Stimulated activated CD4-positive, alpha-beta T cell treated with anti-CD3 and anti-CD28 coated beads, TNF-alpha, amount 100 ng/mL, for 24 hours (primary cell): ENCODE measurements around the gene LPXN.
"Not testable (repeated sequence)": the region's sequence is repeated elsewhere in the genome, so short reads cannot be mapped to it uniquely, and the experiment has no call there.

Experiments
- DNase-seq, 3 experiments: peaks; one replicate each; pipeline ENCODE4 v3.0.0-alpha.2; 2020; ENCODE audit warnings: low read depth in 3 of 3

The LPXN gene

DNA sequence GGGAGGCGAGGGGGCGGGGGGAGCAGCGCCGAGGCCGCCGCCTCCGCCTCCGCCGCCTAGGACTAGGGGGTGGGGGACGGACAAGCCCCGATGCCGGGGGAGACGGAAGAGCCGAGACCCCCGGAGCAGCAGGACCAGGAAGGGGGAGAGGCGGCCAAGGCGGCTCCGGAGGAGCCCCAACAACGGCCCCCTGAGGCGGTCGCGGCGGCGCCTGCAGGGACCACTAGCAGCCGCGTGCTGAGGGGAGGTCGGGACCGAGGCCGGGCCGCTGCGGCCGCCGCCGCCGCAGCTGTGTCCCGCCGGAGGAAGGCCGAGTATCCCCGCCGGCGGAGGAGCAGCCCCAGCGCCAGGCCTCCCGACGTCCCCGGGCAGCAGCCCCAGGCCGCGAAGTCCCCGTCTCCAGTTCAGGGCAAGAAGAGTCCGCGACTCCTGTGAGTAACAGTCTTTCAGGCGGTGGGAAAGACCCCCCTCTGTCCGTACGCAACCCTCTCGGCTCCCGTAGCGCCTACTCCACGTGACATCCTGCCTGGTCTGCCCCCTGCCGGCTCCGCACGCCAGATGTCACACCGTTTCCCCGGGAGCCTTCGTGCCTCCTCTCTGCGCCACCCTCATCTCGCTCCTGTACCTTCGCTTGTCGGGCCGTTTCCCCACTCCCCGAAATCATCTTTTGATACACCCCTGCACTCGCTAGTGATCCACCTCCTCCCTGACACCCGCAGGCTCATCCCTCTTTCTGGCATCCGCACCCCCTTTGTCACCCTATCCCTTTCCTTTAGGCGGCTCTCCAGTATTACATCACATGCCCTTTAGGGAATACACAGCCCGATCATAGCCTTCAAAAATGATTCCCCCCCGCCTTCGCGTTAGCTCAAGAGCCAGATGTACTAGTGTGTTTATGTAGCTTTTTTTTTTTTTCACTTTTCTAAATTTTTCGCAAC lies 3.8 kb upstream of the LPXN start:
- DNase-seq: peak; percentile 86 to 88 (median 87)

DNA sequence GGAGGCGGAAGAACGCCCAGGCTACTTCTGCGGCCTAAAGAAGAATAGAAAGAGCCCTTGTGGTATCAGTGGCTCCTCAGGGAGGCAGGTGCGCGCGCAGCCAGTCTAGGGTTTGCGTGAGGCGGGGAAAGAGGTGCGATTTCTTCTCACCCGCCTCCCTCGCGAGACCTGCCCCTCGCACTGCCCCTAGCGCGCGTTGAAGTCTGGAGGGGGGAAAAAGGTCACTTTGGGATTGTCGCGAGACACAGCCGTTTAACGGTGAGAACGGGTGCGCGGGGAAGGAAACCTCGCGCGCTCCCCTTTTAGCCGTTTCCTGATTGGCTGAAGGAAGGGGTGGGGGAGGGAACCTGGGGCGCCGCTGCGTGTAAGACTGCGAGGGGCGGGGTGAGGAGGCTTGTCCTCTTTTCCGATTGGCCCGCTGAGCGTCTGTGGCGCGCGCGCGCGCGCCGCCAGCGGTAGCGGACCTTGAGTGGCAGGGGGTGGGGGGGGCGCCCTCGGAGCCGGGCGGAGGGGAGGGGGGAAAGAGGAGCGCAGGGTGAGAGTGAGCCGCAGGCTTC lies 3.1 kb upstream of the LPXN start, which contains the start of gene ZFP91:
Gene ZFP91, plus strand, starts transcription at position 429 of the 557 bp plus-strand sequence. CDS start 219 bp downstream, outside the sequence.
- peak; percentile 92 to 95 (median 93) for DNase-seq

DNA sequence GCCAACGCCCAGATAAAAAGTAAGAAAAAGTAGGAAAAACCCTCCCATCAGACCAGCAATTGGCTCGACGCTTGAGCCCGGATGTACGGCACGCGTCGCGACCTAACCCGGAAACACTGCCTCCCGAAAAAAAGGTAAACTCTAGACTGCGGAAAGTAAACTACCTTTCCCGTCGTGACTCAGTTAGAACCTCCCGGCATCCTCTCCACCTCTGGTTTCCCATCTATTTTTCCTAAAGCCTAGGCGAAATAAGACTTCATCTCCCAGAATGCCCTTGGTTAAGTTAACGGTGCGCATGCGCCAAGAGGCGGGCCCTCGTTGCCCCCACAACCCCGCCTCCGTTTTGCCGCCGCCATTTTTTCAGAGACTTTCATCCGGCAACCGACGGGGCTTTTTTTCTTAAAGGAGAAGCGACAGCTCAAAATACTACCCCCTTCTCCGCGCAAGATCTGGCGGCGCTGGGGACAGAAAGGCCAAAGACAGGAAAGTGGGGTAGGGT lies 2.5 kb upstream of the LPXN start:
- peak; percentile 84 to 88 (median 86) for DNase-seq

DNA sequence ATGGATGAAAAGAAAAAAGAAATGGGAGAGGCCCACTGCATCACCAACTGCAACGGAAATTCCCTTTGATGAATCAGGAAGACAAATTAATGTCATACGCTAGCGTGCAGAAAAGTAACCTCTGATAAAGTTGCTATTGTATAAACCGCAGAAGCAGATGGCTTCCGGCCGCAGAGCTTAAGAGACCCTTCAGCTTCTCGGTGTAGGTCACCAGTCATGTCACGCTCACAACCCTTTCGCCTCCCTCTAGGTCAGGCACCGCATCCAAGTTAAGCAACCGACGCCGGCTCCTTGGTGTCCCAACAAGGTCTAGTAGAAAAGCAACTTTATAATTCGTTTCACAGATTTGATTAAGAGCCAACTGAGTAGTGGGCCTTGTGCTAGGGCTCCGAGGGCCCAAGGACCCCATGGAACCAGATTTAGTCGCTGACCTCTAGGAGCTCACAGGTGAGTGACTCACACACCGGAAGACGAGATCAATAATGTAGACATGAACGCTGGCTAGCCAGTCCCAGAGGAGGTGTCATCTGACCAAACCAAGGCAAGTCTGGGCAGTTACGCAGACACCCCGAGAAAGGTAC lies 2.0 kb upstream of the LPXN start:
- DNase-seq: peak; percentile 46 to 73 (median 67)

DNA sequence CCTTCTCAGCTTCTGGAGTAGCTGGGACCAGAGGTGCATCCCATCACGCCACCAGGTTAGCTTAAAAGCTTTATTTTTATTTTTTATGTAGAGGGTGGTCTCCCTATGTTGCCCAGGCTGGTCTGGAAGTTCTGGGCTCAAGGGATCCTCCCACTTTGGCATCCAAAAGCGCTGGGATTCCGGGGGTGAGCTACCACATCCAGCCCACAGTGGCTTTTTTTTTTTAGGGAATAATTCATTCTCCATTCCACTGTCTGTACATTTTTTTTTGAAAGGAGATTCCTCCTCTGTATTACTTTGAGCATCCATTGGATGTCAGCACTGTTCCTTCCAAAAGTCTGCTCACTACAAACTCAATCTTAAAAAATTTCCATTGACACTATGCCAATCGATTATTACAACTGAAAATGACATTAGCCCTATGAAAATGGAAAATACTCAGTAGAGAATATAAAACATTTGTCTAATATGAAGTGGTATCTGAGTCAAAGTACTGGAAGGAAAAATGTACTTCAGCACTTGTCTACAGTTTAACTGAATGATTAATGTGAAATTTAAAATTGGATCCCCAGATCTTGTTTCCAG lies 1.3 kb upstream of the LPXN start:
- DNase-seq: no peak

DNA sequence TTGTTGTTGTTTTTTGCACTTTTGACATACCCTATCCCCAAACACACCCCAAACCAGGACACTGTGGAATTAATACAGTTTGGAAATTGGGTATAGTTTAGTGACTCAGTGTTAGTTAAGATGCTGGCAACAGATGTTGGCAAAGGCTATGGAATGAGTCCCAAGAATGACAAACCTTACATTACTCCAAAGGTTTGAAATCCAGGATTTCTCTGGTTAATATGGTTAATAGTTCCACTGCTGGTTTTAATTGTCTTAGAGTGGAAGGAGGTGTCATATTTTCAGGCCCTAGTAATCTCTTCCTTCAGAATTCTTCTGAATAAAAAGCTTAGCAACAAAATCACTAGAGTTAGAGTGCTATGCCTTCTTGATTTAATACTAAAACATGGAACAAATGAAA lies 775 bp downstream of the LPXN start:
- DNase-seq: no peak

DNA sequence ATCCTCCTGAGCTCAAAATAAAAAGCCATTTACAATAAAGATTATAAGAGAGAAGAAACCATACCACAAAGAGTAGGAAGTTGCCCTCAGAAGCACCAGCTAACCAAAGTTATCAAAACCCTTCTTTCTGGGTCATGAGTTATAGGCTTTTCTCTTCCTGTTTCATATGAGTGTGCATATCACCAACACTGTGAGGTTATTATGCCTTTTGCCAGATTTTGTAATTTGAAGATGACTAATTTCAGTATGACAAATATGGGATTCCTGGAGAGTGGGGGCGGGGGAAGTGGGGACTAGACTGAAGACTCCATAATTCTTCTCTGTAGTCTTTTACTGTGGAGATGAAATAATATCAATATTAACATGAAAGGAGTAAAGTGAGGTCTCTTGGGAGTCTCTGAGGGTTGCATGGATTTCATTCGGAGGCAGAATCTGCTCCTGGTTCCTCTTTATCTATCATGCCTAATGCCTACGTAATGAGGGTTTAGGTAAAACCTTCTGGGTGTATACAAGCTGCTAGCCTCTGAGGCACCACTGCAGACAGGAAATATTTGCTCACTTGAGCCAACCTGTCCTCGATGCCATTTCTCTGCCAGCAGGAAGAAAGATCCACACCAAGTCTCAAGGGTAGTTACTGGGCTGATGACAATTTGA lies 2.1 kb downstream of the LPXN start:
- peak; percentile 51 to 70 (median 63) for DNase-seq

DNA sequence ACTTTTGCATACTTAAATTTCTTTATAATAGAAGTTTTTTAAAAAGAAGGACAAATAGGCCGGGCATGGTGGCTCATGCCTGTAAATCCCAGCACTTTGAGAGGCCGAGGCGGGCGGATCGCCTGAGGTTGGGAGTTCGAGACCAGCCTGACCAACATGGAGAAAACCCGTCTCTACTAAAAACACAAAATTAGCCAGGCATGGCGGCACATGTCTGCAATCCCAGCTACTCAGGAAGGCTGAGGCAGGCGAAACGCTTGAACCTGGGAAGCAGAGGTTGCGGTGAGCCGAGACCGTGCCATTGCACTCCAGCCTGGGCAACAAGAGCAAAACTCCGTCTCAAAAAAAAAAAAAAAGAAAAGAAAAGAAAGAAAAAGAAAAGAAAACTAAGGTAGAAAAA lies 2.8 kb downstream of the LPXN start:
- not testable (repeated sequence) for DNase-seq

DNA sequence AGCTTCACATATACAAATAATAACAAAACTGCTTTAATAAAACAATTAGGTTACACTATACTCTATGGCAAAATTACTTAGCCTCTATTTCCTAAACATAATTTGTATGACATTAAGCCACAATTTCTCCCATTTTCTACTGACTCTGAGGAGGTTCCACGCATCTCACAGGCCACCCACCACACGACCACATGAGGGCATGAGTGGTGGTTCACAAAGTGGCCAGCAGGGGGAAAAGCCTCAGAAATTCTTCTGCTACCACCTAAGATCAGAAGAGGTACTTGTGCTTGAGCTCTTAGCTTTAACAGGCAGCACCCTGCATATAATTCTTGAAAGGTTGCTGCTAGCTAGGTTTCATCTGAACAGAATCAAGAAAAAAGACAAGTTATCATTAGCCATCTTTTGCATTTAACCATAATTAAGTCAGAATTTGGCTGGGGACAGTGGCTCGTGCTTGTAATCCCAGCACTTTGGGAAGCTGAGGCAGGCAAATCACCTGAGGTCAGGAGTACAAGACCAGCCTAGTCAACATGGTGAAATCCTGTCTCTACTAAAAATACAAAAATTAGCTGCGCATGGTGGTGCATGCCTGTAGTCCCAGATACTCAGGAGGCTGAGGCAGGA lies 7.7 kb downstream of the LPXN start:
- peak; percentile 53 to 65 (median 58) for DNase-seq

DNA sequence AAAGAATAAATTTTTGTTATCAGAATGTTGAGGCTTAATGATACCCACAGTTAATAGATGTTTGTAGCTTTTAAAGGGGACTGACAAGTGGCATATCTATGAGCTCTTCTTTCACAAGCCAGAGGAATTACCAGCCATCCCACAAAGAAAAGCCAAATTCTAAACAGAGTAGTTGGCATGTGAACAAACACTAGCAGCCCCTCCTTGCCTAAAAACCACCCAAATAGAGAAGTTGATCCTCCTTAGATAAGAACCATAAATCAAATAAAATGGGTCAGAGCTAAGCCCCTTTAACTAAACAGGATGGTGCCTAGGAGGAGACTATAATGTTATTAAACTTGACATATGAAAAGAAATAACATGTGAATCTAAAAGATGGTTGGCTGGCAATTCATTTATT lies 11.4 kb downstream of the LPXN start:
- no peak for DNase-seq

DNA sequence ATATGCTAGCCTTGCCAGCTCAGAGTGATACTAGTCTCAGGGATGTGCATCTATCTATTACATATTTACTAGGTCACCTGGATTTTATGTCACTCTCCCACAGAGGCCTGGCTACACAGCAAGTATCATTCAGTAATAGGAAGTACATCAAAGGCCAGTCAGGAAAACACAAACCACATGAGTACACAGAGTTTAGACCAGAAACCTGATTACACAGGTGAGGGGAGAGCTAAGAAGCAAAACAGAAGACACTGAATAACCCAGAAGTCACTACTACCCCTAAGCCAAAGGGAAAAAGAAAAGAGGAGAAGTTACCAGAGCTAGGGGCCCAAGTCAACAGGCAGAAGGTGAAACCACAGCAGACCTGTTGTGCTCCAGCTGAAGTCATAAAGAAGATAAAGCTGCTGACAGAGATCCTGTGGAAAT lies 13.3 kb downstream of the LPXN start:
- DNase-seq: no peak

DNA sequence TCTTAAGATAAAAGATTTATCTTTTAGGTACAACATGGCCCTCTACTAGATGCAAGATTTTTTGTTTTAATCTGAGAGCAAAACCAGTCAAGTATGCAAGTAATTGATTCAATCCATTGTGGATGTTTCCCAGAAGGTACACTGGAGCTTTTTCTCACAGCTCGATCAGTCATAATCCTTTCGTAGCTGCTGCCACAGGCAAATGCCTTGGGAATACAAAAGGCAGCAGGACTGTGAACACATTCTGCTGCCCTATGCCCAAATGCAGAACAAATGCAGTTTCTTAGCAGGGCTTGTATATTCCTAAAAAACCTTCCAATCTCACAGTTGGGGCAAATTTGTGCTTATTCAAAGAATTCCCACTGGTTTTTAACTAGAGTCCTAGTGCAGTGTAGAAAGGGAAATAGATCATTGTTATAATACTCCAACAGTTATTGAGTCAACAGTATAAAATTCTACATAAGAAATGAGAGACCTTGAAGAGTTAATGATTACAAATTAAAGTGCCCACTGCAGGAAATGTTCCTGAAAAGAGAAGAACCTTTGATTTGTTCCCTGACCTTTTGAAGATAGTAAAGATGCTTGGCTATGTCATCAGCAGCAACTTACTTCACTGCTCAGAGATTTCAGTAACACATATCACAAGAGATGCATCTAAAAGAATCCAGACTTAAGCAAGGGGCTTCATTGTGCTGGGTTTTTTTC lies 14.1 kb downstream of the LPXN start:
- DNase-seq: no peak

DNA sequence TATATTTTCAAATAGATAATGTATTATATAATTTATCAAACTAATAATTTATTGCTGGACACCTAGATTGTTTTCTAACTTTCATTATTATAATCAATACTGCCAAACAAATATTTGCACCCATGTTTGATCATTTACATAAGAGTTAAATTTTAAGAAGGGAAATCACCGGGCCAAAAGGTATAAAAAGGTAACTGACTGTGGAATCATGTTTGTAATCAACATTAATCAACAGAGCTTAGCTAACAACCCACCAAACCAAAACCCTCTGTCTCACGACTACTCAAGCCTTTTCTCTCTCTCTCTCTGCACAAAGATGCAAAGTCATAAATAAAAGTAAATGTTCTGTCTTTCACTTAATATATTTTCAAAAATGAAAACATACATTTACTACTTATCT lies 14.8 kb downstream of the LPXN start:
- no peak for DNase-seq

DNA sequence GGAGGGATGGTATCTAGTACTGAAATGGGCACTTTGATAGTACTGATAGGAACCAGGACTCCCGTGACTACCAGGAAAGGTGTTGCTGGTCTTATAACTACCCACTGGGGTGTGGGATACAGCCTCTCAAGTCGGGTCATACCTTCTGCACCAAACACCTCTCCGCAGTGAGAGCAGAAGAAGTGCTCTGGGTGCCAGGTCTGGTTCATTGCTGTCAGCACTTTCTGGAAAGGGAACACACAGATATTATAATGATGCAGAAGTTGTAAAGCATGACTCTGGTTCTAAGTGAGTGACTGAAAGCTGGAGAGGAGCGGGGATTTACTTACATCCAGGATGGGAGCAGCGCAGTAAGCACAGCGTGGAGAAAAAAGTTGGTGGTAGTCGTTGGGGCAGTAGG lies 26.0 kb downstream of the LPXN start:
- no peak for DNase-seq

DNA sequence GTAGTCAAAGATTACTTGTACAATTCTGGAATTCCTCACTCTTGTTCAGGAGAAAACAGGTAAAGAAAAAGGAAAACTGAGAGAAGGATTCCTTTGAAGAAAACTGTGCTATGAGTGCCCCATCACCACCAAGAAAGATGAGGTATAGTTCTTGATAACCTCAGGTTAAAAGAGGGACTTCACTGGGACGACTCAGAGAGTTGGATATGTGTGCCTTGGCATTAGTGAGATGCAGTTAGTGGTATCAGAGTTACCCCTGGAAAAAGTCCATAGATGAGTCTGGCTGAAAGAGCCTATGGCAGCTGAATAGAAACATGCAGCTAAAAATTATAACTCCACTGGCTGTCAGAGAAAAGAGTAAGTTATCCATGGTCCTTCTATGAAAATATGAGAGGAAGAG lies 28.8 kb downstream of the LPXN start:
- no peak for DNase-seq

DNA sequence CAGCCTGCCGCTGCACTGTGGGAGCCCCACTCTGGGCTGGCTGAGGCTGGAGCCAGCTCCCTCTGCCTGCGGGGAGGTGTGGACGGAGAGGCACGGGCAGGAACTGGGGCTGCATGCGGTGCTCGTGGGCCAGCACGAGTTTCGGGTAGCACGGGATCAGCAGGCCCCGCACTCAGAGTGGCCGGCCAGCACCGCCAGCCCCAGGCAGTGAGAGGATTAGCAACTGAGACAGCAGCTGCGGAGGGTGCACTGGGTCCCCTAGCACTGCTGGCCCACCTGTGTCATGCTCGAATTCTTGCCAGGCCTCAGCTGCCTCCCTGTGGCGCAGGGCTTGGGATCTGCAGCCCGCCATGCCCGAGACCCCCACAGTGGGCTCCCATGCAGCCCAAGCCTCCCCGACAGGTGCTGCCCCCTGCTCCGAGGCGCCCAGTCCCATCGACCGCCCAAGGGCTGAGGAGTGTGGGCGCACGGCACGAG lies 43.8 kb downstream of the LPXN start:
- no peak for DNase-seq

DNA sequence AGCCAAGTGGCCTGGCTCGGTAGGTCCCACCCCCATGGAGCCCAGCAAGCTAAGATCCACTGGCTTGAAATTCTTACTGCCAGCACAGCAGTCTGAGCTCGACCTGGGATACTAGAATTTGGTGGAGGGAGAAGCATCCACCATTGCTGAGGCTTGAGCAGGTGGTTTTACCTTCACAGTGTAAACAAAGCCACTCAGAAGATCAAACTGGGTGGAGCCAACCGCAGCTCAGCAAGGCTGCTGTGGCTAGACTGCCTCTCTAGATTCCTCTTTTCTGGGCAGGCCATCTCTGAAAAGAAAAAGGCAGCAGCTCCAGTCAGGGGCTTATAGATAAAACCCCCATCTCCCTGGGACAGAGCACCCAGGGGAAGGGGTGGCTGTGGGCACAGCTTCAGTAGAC lies 45.4 kb downstream of the LPXN start:
- no peak for DNase-seq

DNA sequence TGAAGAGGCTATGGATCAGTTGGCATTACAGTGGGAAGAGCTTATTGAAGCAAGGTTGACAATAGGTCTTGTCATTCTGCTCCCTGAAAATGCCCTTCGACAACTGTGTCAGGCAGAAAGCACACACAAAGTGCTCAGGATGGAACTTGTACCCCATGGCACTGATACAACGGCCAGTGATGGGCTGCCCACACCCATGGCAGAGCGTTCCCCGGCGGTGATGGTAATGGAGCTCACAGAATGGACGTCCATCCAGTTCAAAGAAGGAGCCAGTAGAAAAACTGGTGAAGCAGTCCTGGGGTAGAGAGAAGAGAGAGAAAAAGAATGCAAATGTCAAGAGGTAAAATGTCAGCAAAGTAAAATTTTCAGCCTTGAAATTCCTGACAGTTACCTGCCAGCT lies 48.2 kb downstream of the LPXN start:
- DNase-seq: no peak

DNA sequence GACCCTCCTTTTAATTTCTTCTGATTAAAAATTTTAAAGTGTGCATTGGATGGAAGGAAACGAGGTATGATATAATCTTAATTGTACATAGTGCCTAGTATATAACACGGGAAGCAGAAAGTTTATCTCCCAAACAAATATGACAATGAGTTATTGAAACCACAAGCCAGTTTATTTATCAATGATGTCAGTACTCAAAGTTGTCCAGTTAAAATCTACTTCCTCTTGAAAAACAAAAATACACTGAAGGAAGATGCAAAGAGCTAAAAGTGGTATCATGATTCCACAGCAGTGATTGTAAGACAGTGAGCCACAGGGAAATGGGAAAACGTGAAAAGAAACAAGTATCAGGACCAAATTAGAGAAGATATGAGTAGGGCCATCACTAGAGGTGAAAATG lies 48.9 kb downstream of the LPXN start:
- DNase-seq: no peak

DNA sequence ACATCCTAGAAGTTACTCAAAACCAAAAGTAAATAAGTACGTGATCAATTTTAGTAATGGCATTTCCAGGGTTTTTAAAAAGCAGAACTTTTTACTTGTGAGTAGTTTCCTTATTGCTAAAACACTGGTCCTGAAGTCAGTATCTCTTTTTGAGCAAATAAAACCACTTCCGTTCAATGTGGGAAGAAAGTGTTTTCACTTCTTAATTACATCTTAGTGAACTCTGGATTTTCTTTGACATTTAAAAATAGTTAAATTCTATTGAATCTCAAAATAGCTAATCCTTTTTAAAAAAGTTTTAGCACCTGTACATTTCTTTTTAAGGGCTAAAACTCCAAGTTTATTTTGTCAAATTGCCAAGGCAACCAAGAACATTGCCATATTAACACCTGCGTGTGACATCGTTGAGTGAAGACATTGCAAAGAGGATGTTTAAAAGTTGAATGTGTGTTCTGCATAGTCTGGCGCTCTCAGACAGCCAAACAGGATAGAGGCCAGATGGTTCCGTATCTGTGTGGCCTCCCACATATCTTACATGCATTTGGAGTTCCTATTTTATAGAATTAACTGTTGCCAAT lies 50.5 kb downstream of the LPXN start:
- no peak for DNase-seq
